NCI-H1930 (cell line): ENCODE measurements around the gene MTF2.
A peak's percentile ranks its signal among the peaks of the same experiment; 100 is the strongest.
"Not testable (repeated sequence)": the region's sequence is repeated elsewhere in the genome, so short reads cannot be mapped to it uniquely, and the experiment has no call there.

Source experiments
- DNase-seq, 2 experiments: peaks; one replicate each; lab custom pipeline; 2025; lab: John Stamatoyannopoulos, UW

The MTF2 gene

GRCh38 chr1:93078986-93079654, at the start of gene MTF2:
TSS of gene MTF2 (plus strand) at chr1:93079283. CDS start at chr1:93079527, 244 bp downstream.
- DNase-seq = peak; percentile 93 to 97

GRCh38 chr1:93029317-93029716, 49.8 kb upstream of the MTF2 start:
- DNase-seq = no peak

- not testable (repeated sequence) for DNase-seq
Measured at GRCh38 chr1:93030191-93030590, 48.9 kb upstream of the MTF2 start.

- no peak for DNase-seq
Measured at GRCh38 chr1:93031711-93032110, 47.4 kb upstream of the MTF2 start.

GRCh38 chr1:93033029-93033428, 46.1 kb upstream of the MTF2 start:
- no peak for DNase-seq

GRCh38 chr1:93033785-93034184, 45.3 kb upstream of the MTF2 start:
- DNase-seq = no peak

GRCh38 chr1:93034397-93034796, 44.7 kb upstream of the MTF2 start:
- no peak for DNase-seq

- DNase-seq = no peak
Measured at GRCh38 chr1:93036672-93037071, 42.4 kb upstream of the MTF2 start.

- DNase-seq = no peak
Measured at GRCh38 chr1:93042187-93043056, 36.7 kb upstream of the MTF2 start.

- DNase-seq = no peak
Measured at GRCh38 chr1:93043057-93043557, 36.0 kb upstream of the MTF2 start.

- no peak for DNase-seq
Measured at GRCh38 chr1:93047618-93048017, 31.5 kb upstream of the MTF2 start.

GRCh38 chr1:93051961-93052360, 27.1 kb upstream of the MTF2 start:
- no peak for DNase-seq

GRCh38 chr1:93056214-93056613, 22.9 kb upstream of the MTF2 start:
- no peak for DNase-seq

- no peak for DNase-seq
Measured at GRCh38 chr1:93056649-93057048, 22.4 kb upstream of the MTF2 start.

GRCh38 chr1:93061895-93062792, 16.9 kb upstream of the MTF2 start:
- no peak for DNase-seq

- no peak for DNase-seq
Measured at GRCh38 chr1:93076268-93076667, 2.8 kb upstream of the MTF2 start.

GRCh38 chr1:93078203-93078602, 880 bp upstream of the MTF2 start:
- no peak for DNase-seq

GRCh38 chr1:93078638-93078985, 471 bp upstream of the MTF2 start:
- DNase-seq = no peak

- DNase-seq = no peak
Measured at GRCh38 chr1:93079685-93080141, 630 bp downstream of the MTF2 start.

- no peak for DNase-seq
Measured at GRCh38 chr1:93080179-93080823, 1.2 kb downstream of the MTF2 start.

GRCh38 chr1:93081716-93082115, 2.6 kb downstream of the MTF2 start:
- DNase-seq = no peak

GRCh38 chr1:93082313-93082712, 3.2 kb downstream of the MTF2 start:
- no peak for DNase-seq
